Spleen (tissue), 7 donors: ENCODE results near the gene TMEM86B.
A peak's percentile ranks its signal among the peaks of the same experiment; 100 is the strongest.

Experiments
- CTCF ChIP-seq, 11 experiments: fragments of 200-600 bp in 7 of 11; fragments of 450-650 bp in 4 of 11; sonication (generic) in 4 of 11; IDR thresholded peaks in 8 of 11; conservative IDR thresholded peaks in 3 of 11; 1 replicate in 7 of 11; 2 replicates in 4 of 11; pipeline versions ENCODE4 v1.4.0 to v1.8.0; 2016 to 2021; ENCODE audit warnings: antibody characterized with exemption in 11 of 11, inconsistent platforms in 4 of 11, mild to moderate bottlenecking in 1 of 11
- POLR2A ChIP-seq, 3 donors: fragments of 450-650 bp; IDR thresholded peaks; one replicate each; pipeline ENCODE4 v1.5.1; 2017; ENCODE audit warnings: antibody characterized with exemption in 3 of 3, mild to moderate bottlenecking in 1 of 3
- POLR2AphosphoS5 ChIP-seq, 3 donors: sonication (generic); formaldehyde crosslinking; IDR thresholded peaks; one replicate each; pipeline ENCODE4 v1.5.1; 2017; ENCODE audit warnings: antibody characterized with exemption in 3 of 3
- donor health status: DM: no; HTN: no; CAD: no; lungs with moderate emphysema.
- donor health status: DM: no; HTN: no; CAD: no.
- donor health status: DM: no; HTN: no; CAD: no.

GRCh38 chr19:55253842-55254624 lies 25.5 kb upstream of the TMEM86B start:
- TF ChIP-seq CTCF (IDR thresholded peaks at IDR 0.05 in 8 of 11, conservative IDR thresholded peaks at IDR 0.05 in 3 of 11) (peak in 2 of 11 experiments; percentile 9 to 30), POLR2A (IDR thresholded peaks at IDR 0.05) (no peak), POLR2AphosphoS5 (IDR thresholded peaks at IDR 0.05) (peak; percentile 60 to 76 (median 61))
